PC-3 (cell line): ENCODE measurements around the gene MRGPRD. TPM values are rescaled to one million over a fixed set of nuclear protein-coding genes. Genes with fewer than 3 reads are reported as not detected.

ENCODE experiments used
- ATAC-seq: fragments of 200-7000 bp; cut with Tn5 transposase; 2 replicates; pipeline ENCODE4 v1.9.1; 2020; ENCODE audit warnings: mild to moderate bottlenecking, moderate library complexity
- BruUV-seq: library from RNA; stranded (reverse); fragments of 400-500 nt; replicated peaks from 2 replicates; lab custom pipeline; 2021; lab: Mats Ljungman, UMichigan
- CTCF ChIA-PET: fragments of 300-600 bp; sonication (Branson Sonifier 250); formaldehyde crosslinking; loops from one replicate; lab custom pipeline; 2022; ENCODE audit warnings: antibody characterized with exemption; lab: Charles Lee
- POLR2A ChIA-PET: fragments of 300-600 bp; sonication (Branson Sonifier 250); formaldehyde crosslinking; loops from one replicate; lab custom pipeline; 2022; ENCODE audit warnings: antibody characterized with exemption; ENCODE audit not compliant: unreplicated experiment; lab: Charles Lee
- DNase-seq: peaks from one replicate; pipeline ENCODE4 v3.0.0-alpha.2; 2015
- H2AFZ ChIP-seq: fragments of 300-600 bp; sonication (generic); 2 replicates; pipeline ENCODE4 v1.6.0; 2016; ENCODE audit warnings: antibody characterized with exemption, low read length
- H3F3A ChIP-seq: fragments of 300-600 bp; sonication (generic); one replicate; pipeline ENCODE4 v1.6.0; 2017; ENCODE audit warnings: antibody characterized with exemption, low read length, control low read depth, mild to moderate bottlenecking; ENCODE audit not compliant: unreplicated experiment
- H3K27ac ChIP-seq: fragments of 300-600 bp; sonication (generic); 2 replicates; pipeline ENCODE4 v1.5.1; 2016; ENCODE audit warnings: mild to moderate bottlenecking, low read length
- H3K27me3 ChIP-seq: fragments of 300-600 bp; sonication (generic); 2 replicates; pipeline ENCODE4 v1.6.1; 2016; ENCODE audit warnings: low read length, mixed read lengths
- H3K36me3 ChIP-seq: fragments of 300-600 bp; sonication (generic); 2 replicates; pipeline ENCODE4 v1.6.1; 2016; ENCODE audit warnings: low read depth, mixed run types, low read length, mixed read lengths
- H3K4me1 ChIP-seq: fragments of 300-600 bp; sonication (generic); 2 replicates; pipeline ENCODE4 v1.5.1; 2016; ENCODE audit warnings: low read length; ENCODE audit not compliant: insufficient read depth
- H3K4me2 ChIP-seq: fragments of 300-600 bp; sonication (generic); 2 replicates; pipeline ENCODE4 v1.6.0; 2016; ENCODE audit warnings: low read length
- H3K4me3 ChIP-seq: fragments of 300-600 bp; sonication (generic); 2 replicates; pipeline ENCODE4 v1.5.1; 2016; ENCODE audit warnings: mild to moderate bottlenecking, low read length, mixed read lengths
- H3K79me2 ChIP-seq: fragments of 300-600 bp; sonication (generic); 2 replicates; pipeline ENCODE4 v1.6.1; 2017; ENCODE audit warnings: low read length, mixed read lengths
- H3K9ac ChIP-seq: fragments of 300-600 bp; sonication (generic); 2 replicates; pipeline ENCODE4 v1.6.0; 2016; ENCODE audit warnings: mild to moderate bottlenecking, low read length
- H3K9me2 ChIP-seq: fragments of 300-600 bp; sonication (generic); replicated peaks from 2 replicates; pipeline ENCODE4 v1.6.1; 2016; ENCODE audit warnings: mixed run types, low read length, mixed read lengths
- H3K9me3 ChIP-seq: fragments of 300-600 bp; sonication (generic); 2 replicates; pipeline ENCODE4 v1.6.1; 2016; ENCODE audit warnings: low read length, mixed read lengths
- H4K20me1 ChIP-seq: fragments of 300-600 bp; sonication (generic); 2 replicates; pipeline ENCODE4 v1.6.1; 2016; ENCODE audit warnings: low read length, mixed read lengths
- EZH2 ChIP-seq: fragments of 300-600 bp; sonication (generic); IDR thresholded peaks from one replicate; pipeline ENCODE4 v1.6.1; 2017; ENCODE audit warnings: antibody characterized with exemption, mild to moderate bottlenecking, low read length; ENCODE audit not compliant: unreplicated experiment
- EZH2phosphoT487 ChIP-seq: fragments of 300-600 bp; sonication (generic); IDR thresholded peaks from 2 replicates; pipeline ENCODE4 v1.6.1; 2018; ENCODE audit warnings: mild to moderate bottlenecking, antibody characterized with exemption, low read length, borderline replicate concordance
- intact Hi-C: fragments of 100-400 bp; cut with micrococcal nuclease; formaldehyde crosslinking; loops from 2 replicates; pipeline ENCODE4 v1.9.0; 2023
- total RNA-seq: library from RNA; depleted of rRNA; stranded (reverse); fragments of >200 nt; gene quantifications from 2 replicates; pipeline ENCODE4 v1.2.3, GENCODE V29; 2014
- TF ChIP-seq, protein P1 (sequence below): fragments of 300-600 bp; sonication (generic); conservative IDR thresholded peaks from 2 replicates; pipeline ENCODE4 v1.5.1; 2017; ENCODE audit warnings: antibody characterized with exemption, low read depth, mild to moderate bottlenecking, low read length

The MRGPRD gene
- total RNA-seq, 1 experiment from 2014 or later, result not detected

DNA sequence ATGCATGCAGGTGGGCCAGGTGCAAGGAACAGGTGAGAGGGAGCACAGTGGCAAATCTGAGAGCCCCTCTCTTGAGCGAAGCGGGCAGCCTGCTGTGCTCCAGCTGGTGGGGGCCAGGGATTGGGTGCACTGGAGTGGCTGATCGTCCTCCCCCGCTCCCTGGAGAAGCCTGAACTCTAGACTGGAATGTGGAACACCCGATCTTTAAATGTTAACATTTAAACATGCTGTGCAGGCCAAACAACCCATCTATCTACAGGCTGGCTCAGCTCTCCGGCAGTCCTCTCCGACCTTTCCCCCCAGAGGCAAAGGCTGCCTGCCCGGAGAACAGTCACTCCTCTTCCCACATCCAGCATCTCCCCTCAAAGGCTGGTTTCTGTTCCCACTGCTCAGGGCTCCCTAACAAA lies 27.2 kb upstream of the MRGPRD start:
- H3K27me3 ChIP-seq, result no peaks in the 10 kb centered on the region
- no peaks in the 10 kb centered on the region for H4K20me1 ChIP-seq
- no peak overlapping the region for H2AFZ ChIP-seq
- no TSS peak for BruUV-seq
- 0 out of 2 replicates have a peak overlapping the region, but pooled peaks have one; percentile 38 for H3K4me2 ChIP-seq
- H3F3A ChIP-seq, result no peaks in the 10 kb centered on the region
- H3K9me3 ChIP-seq, result no peaks in the 10 kb centered on the region
- ATAC-seq (no peak), DNase-seq (no peak)
- no peaks in the 10 kb centered on the region for H3K79me2 ChIP-seq
- ChIA-PET CTCF (interaction anchor here (0.6 kb wide), 1 partner anchor 41 kb away, joined by 3 read pairs; the partner anchor contains the start of gene TPCN2), POLR2A (no interaction called here)
- peaks cover 29% of the 10 kb centered on the region for H3K4me1 ChIP-seq
- no peak for TF ChIP-seq EZH2phosphoT487
- H3K9me2 ChIP-seq, result no peaks in the 10 kb centered on the region
- H3K9ac ChIP-seq, result no peak overlapping the region
- H3K27ac ChIP-seq, result peak overlapping the region; percentile 46
- no peaks in the 10 kb centered on the region for H3K36me3 ChIP-seq
- intact Hi-C loops, result loop anchor here (2.0 kb wide), 1 partner anchor 41 kb away; the partner anchor contains the start of gene TPCN2
- no peak overlapping the region for H3K4me3 ChIP-seq

DNA sequence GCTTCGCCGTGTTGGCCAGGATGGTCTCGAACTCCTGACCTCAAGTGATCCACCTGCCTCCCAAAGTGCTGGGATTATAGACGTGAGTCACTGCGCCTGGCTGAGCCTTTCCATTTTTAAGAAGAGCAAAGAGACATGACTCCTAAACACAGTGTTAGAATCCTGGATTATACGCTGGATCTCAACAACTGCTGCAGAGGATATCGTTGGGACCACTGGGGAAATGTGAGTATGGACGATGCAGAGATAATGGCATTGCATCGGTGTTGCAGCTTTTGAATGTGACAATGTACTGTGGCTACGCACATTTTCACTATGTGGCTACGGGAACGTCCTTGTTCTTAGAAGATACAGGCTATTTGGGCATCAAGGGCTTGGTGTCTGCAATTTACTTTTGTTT lies 26.0 kb upstream of the MRGPRD start:
- Histone ChIP-seq H3K9ac (no peak overlapping the region), H3F3A (no peaks in the 10 kb centered on the region), H3K4me2 (no peak overlapping the region), H2AFZ (no peak overlapping the region), H3K4me1 (peaks cover 29% of the 10 kb centered on the region), H3K4me3 (no peak overlapping the region), H3K79me2 (no peaks in the 10 kb centered on the region), H3K27ac (no peak overlapping the region), H3K36me3 (no peaks in the 10 kb centered on the region), H3K9me3 (no peaks in the 10 kb centered on the region), H4K20me1 (no peaks in the 10 kb centered on the region), H3K27me3 (no peaks in the 10 kb centered on the region), H3K9me2 (no peaks in the 10 kb centered on the region)
- no TSS peak for BruUV-seq
- no peak for ATAC-seq
- TF ChIP-seq EZH2phosphoT487 (no peak), EZH2 (no peak)
- TF ChIP-seq, protein P1, sequence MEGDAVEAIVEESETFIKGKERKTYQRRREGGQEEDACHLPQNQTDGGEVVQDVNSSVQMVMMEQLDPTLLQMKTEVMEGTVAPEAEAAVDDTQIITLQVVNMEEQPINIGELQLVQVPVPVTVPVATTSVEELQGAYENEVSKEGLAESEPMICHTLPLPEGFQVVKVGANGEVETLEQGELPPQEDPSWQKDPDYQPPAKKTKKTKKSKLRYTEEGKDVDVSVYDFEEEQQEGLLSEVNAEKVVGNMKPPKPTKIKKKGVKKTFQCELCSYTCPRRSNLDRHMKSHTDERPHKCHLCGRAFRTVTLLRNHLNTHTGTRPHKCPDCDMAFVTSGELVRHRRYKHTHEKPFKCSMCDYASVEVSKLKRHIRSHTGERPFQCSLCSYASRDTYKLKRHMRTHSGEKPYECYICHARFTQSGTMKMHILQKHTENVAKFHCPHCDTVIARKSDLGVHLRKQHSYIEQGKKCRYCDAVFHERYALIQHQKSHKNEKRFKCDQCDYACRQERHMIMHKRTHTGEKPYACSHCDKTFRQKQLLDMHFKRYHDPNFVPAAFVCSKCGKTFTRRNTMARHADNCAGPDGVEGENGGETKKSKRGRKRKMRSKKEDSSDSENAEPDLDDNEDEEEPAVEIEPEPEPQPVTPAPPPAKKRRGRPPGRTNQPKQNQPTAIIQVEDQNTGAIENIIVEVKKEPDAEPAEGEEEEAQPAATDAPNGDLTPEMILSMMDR, result no peak
- ChIA-PET CTCF (no interaction called here), POLR2A (no interaction called here)
- no peak for DNase-seq
- intact Hi-C loops, result no loop called here

DNA sequence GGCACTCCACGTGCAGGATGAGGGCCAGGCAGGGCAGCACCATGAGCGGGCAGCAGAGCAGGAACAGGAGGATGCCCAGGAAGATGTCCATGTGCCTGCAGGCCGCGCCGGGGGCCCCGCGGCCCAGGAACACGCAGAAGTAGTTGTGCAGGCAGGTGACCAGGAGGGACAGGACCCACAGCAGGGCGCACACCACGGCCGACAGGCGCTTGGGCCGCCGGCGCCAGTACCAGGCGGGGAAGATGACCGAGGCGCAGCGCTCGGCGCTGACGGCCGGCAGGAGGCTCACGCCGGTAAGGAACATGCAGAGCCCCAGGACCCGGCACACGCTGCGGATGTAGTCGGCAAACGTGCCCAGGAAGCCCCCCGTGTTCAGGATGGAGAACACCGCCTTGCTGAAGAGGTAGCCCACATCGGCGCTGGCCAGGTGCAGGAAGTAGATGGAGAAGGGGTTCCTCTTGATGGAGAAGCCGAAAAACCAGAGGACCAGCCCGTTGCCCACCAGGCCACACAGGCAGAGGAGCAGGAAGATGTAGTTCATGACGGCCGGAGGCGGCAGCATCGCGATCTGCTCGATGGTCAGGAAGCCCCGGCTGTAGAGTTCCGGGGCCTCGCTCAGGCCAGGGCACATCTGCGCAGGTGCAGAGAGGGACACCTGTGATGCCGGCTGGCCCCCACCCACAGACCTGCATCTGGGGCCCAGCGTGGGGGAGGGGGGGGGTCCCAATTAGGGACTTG lies 25.0 kb upstream of the MRGPRD start:
- Histone ChIP-seq H3K4me1 (peaks cover 29% of the 10 kb centered on the region), H2AFZ (no peak overlapping the region), H3K36me3 (no peaks in the 10 kb centered on the region), H3K4me3 (no peak overlapping the region), H3K79me2 (no peaks in the 10 kb centered on the region), H3K27ac (no peak overlapping the region), H3K27me3 (no peaks in the 10 kb centered on the region), H4K20me1 (no peaks in the 10 kb centered on the region), H3K9ac (no peak overlapping the region), H3K9me3 (no peaks in the 10 kb centered on the region), H3K4me2 (no peak overlapping the region), H3F3A (no peaks in the 10 kb centered on the region), H3K9me2 (no peaks in the 10 kb centered on the region)
- CTCF ChIA-PET, result no interaction called here
- POLR2A ChIA-PET, result no interaction called here
- BruUV-seq, result no TSS peak
- DNase-seq (no peak), ATAC-seq (no peak)
- TF ChIP-seq, protein P1, result no peak
- intact Hi-C loops, result no loop called here
